ENCODE measurements around the gene MAD2L1.

GRCh38 chr4:120080533-120080932 is 13.9 kb upstream of the MAD2L1 start:
- no peak for TF ChIP-seq CTCF (IDR thresholded peaks at IDR 0.05)
- no peak for TF ChIP-seq POLR2AphosphoS5 (IDR thresholded peaks at IDR 0.05)
